WI38 (cell line): ENCODE results near the gene NDST1.

Experiments
- H3K4me3 ChIP-seq: 2 replicates; pipeline ENCODE4 v1.5.1; 2011; ENCODE audit warnings: low read depth, mild to moderate bottlenecking, control low read depth, low read length
- TF ChIP-seq, protein P1 (sequence below): IDR thresholded peaks from 2 replicates; pipeline ENCODE4 v1.5.1; 2012; ENCODE audit warnings: low read depth, mild to moderate bottlenecking, control low read depth, low read length

Gene NDST1

DNA sequence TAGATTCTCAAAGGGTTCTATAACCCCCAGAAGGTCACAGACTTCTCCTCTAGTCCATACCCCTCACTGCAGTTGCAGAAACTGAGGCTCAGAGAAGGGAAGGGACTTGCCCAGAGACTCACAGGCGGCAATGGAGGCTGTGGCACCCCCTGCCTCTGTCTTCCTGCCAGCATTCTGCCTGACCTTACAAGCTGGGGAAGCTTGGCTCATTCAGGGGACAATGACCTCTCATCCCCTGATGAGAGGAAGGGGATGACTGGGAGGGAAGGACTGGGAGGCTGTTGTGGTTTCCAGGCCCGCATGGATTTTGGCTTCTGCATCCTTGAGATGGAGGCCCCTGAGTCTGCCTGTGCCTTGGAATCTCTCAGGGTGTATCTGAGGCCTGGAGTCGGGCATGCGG, 897 bp downstream of the NDST1 start:
- no peak overlapping the region for H3K4me3 ChIP-seq
- TF ChIP-seq, protein P1, sequence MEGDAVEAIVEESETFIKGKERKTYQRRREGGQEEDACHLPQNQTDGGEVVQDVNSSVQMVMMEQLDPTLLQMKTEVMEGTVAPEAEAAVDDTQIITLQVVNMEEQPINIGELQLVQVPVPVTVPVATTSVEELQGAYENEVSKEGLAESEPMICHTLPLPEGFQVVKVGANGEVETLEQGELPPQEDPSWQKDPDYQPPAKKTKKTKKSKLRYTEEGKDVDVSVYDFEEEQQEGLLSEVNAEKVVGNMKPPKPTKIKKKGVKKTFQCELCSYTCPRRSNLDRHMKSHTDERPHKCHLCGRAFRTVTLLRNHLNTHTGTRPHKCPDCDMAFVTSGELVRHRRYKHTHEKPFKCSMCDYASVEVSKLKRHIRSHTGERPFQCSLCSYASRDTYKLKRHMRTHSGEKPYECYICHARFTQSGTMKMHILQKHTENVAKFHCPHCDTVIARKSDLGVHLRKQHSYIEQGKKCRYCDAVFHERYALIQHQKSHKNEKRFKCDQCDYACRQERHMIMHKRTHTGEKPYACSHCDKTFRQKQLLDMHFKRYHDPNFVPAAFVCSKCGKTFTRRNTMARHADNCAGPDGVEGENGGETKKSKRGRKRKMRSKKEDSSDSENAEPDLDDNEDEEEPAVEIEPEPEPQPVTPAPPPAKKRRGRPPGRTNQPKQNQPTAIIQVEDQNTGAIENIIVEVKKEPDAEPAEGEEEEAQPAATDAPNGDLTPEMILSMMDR = no peak

DNA sequence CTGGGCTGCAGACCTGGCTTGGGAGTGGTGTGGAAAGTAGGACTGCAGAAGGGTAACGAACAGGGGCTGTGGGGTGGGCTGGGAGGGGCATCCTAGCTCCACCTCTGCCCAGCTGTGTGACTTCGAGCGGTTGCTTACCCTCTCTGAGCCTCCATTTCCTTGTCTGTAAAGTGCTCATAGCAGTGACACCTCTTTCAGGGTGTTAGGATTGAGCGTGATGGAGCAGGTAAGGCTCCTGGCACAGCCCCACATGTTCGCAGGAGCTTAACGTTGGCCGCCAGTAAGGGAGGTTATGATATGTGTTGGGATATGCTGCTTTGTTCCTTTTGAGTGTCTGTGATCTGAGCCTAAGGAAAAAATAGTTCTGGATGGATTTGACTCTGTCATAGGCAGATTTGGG, 2.1 kb downstream of the NDST1 start:
- no peak overlapping the region for H3K4me3 ChIP-seq
- TF ChIP-seq, protein P1 = no peak

DNA sequence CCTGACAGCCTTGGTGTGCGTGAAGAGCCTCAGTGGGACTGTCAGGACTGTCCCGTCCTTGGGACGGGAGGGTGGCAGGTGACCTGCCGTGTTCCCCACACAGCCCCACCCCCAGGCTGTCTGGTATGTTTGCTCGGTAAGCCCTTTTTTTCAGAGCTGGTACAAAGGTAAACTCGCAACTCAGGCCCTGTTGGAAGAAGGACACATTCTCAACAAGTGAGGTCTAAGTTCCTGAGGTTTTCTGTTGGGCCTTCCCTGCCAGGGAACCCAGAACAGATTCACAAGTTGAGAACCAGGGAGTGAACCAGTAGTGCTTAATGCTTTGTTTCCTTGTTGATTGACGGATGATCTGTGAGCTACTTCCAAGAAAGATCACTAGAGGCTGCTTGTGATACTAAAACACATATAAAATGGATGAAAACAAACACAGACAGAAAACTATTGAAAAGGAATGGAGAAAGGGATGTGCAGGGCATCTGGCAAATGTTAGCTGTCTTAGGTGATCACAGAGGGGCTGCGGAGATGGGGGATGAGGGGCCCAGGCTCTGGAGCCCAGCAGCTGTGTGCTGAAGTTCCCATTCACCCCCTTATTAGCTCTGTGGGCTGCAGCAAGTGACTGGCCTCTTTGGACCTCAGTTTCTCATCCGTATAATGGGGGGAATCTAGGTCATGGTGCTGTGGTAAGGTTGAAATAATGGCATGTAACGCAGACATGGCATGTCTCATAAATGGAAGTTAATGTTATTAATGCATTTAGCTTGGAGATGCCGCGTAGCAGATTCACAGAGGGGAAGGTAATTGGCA, 2.7 kb downstream of the NDST1 start:
- TF ChIP-seq, protein P1 = no peak
- H3K4me3 ChIP-seq = no peak overlapping the region

DNA sequence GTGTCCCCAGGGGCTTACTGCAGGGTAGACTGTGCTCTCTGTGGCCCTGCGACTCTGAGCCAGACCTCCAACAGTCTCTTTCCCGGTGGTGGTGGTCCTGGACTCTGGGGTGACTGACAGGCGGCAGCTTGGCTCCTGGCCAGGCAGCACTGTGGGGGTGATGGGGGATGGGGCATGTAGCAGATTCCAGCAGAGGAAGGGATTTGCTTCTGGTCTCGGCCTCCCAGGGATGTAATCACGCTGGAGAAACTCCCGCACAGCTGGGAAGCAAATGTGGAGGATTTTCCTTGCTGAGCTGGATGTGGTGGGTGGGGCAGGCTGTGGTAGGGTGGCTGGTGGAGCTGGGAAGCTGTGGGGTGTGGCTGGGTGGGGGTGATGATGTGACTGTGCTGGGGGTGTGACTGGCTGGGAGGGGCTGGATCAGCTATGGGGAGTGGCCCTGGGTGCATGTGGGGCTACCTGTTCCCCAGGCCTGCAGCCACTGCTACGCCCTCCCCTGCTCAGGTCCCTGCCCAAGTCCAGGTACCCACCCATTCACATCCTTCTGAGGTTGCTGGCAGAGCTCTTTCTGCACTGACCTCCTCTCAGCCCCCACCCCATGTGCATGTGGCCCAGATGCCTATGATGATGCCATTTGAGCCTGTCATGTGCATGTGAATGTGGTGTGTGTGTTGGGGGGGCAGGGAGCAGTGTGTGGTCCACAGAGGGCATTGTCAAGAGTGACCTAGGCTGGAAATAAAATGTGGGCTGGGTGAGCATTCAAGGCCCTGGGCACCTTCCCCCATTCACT, 3.8 kb downstream of the NDST1 start:
- no peak overlapping the region for H3K4me3 ChIP-seq
- TF ChIP-seq, protein P1 = no peak

DNA sequence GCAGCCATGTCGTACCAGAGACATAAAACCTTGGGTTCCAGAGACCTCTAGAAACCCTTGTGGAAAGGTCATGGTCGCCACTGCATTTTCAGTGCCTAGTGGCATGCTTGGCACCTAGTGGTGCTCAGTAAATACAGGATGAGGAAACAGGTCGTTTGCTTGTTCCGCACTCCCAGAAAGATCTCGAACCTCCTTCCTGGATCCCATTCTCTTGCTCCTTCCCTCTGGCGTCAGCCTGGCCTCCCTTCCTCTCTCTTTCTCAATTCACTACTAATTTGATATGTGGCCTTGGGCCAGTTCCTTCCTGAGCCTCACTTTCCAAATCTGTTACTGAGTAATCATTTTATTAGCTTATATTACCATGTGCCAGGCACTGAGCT, 4.4 kb downstream of the NDST1 start:
- H3K4me3 ChIP-seq = no peak overlapping the region
- TF ChIP-seq, protein P1 = no peak

DNA sequence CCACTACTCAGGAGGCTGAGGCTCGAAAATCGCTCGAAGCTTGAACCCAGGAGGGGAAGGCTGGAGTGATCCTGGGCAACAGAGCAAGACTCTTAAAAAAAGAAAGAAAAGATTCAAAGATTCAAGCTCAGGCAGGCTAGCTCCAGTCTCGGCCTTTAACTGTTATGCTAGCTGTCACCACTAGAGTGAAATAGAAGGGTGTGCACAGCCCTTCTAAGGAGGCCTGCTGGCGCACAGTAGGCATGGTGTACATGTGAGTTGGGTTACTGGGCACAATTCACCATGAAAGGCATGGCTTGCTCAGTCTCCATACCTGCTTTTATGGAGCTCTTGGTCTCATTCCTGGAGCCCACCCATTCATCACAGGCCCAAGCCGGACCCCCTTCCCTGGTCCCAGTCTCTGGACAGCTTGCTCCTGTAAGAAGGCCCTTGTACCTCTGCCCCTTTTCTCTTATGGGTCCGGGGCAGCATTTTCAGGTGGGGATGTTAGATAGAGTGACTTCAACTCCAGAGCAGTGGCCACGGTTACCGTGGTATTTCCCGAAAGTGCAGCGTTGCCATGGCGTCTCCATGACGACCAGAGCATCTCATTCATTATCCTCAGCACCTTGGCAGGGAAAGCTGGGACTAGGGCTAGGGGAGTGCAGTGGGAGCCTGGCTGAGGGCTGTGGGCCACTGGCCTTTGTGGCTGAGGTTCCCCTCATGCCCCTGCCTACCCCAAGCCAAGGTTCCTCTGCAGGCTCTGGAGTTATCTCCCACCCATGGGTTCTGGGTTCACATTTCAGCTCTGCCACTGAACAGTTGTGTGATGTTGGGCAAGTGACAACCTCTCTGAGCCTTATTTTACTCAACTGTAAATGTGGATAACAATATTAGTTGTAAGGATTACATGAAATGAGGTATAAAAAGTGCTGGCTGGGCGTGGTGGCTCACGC, 5.7 kb downstream of the NDST1 start:
- no peak overlapping the region for H3K4me3 ChIP-seq
- TF ChIP-seq, protein P1 = no peak
